Measurements from ENCODE around the gene EEF1AKMT1.

DNA sequence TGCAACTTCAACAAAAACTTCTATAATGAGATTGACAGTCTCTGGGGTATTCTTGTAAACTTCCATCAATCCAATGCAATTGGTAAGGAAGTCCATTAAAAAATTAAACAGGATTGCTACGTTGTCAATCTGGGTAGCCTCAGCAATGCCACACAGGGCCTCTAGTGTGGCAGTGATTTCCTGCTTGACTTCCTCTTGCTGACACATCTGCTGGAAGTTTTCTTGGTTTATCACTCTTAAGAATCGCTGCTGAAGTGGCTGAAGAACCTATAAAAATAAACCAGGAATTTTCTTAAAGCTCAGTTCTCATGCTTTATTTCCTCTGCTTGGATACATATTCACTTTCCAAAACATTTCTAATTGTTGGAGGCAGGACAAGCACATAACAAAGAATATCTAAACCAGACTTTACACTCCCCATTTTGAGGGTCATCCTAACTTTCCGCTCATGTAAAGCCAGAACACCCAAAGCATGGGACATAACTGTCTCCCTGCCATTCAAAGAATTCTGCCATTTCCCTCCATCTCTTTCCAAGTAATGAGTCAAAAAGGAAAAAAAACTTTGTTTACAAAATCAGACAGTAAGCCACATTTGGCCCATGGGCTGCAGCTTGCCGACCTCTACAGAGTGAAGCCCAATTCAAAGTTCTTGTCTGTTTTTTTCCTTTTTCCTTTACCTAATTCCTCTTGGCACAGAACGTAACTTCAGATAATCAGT, 23.2 kb upstream of the EEF1AKMT1 start:
- TF ChIP-seq CTCF (conservative IDR thresholded peaks at IDR 0.05 in 1 of 2, IDR thresholded peaks at IDR 0.05 in 1 of 2; ENCODE audit: low read depth in 1 of 2, low read length in 2 of 2) (no peak), EZH2 (IDR thresholded peaks at IDR 0.05; ENCODE audit: low read length, missing control alignments) (no peak)

Data from fibroblast of lung (primary cell).